8988T (cell line): ENCODE measurements around the gene MEF2A.
A peak's percentile ranks its signal among the peaks of the same experiment; 100 is the strongest.
"Not testable (repeated sequence)": the region's sequence is repeated elsewhere in the genome, so short reads cannot be mapped to it uniquely, and the experiment has no call there.

Source experiments
- DNase-seq: peaks from one replicate; pipeline ENCODE4 v3.0.0; 2011

Gene MEF2A

GRCh38 chr15:99732124-99732750, 166.5 kb downstream of the MEF2A start:
- DNase-seq, result no peak

GRCh38 chr15:99732751-99733267, 167.0 kb downstream of the MEF2A start:
- DNase-seq, result no peak

- DNase-seq, result peak; percentile 76
Observed at GRCh38 chr15:99733268-99734039, 167.7 kb downstream of the MEF2A start, which contains the start of gene LYSMD4. Gene LYSMD4, minus strand, starts transcription at chr15:99733437. Its CDS starts 1,438 bp downstream, at chr15:99731999.

- not testable (repeated sequence) for DNase-seq
Observed at GRCh38 chr15:99734040-99734291, 168.2 kb downstream of the MEF2A start.

GRCh38 chr15:99734575-99734974, 168.8 kb downstream of the MEF2A start:
- DNase-seq, result no peak

GRCh38 chr15:99735868-99736267, 170.1 kb downstream of the MEF2A start:
- DNase-seq, result no peak

GRCh38 chr15:99736702-99737101, 170.9 kb downstream of the MEF2A start:
- no peak for DNase-seq

GRCh38 chr15:99738021-99738847, 172.4 kb downstream of the MEF2A start:
- no peak for DNase-seq

GRCh38 chr15:99741835-99742234, 176.1 kb downstream of the MEF2A start:
- DNase-seq, result no peak

- no peak for DNase-seq
Observed at GRCh38 chr15:99744142-99744541, 178.4 kb downstream of the MEF2A start.

GRCh38 chr15:99745370-99746086, 179.7 kb downstream of the MEF2A start:
- no peak for DNase-seq

GRCh38 chr15:99749386-99749785, 183.6 kb downstream of the MEF2A start:
- no peak for DNase-seq

GRCh38 chr15:99750326-99750725, 184.5 kb downstream of the MEF2A start:
- DNase-seq, result not testable (repeated sequence)

GRCh38 chr15:99752556-99752955, 186.8 kb downstream of the MEF2A start:
- DNase-seq, result no peak

GRCh38 chr15:99753066-99753465, 187.3 kb downstream of the MEF2A start:
- DNase-seq, result no peak

GRCh38 chr15:99755692-99756409, 190.1 kb downstream of the MEF2A start:
- no peak for DNase-seq

GRCh38 chr15:99762288-99762687, 196.5 kb downstream of the MEF2A start:
- DNase-seq, result no peak

GRCh38 chr15:99763827-99764226, 198.0 kb downstream of the MEF2A start:
- DNase-seq, result no peak

GRCh38 chr15:99764522-99764921, 198.7 kb downstream of the MEF2A start:
- DNase-seq, result no peak
